H1 (cell line): ENCODE data around the gene DKK1. TPM values are rescaled to one million over a fixed set of nuclear protein-coding genes. Genes with fewer than 3 reads are reported as not detected.

ENCODE experiments used
- CTCF ChIA-PET: fragments of 300-600 bp; sonication (Branson Sonifier 250); formaldehyde crosslinking; loops from one replicate; lab custom pipeline; 2021; ENCODE audit not compliant: partially characterized antibody; lab: Charles Lee
- POLR2A ChIA-PET: fragments of 300-600 bp; sonication (Branson Sonifier 250); formaldehyde crosslinking; loops from one replicate; lab custom pipeline; 2021; ENCODE audit warnings: inconsistent platforms; ENCODE audit not compliant: partially characterized antibody; lab: Charles Lee
- DNase-seq, 2 experiments: peaks; one replicate each; pipeline versions ENCODE4 v3.0.0 to v3.0.0-alpha.2; 2010 to 2022; ENCODE audit warnings: low spot score in 2 of 2, low read depth in 1 of 2, mixed read lengths in 1 of 2
- FAIRE-seq: peaks from 2 replicates; lab custom pipeline; 2011; peaks lifted over from hg19 to GRCh38; lab: Jason Lieb, UNC
- H2AFZ ChIP-seq: 2 replicates; pipeline ENCODE4 v1.8.1; 2012; ENCODE audit warnings: low read length, inconsistent platforms
- H2AK5ac ChIP-seq: 2 replicates; pipeline ENCODE4 v1.6.1; 2013; ENCODE audit warnings: low read depth, low read length
- H2BK120ac ChIP-seq: replicated peaks from 2 replicates; pipeline ENCODE3; 2013; ENCODE audit warnings: low read depth, low read length, inconsistent platforms
- H2BK12ac ChIP-seq: 2 replicates; pipeline ENCODE4 v1.6.1; 2013; ENCODE audit warnings: low read depth, low read length
- H2BK15ac ChIP-seq: 2 replicates; pipeline ENCODE4 v1.6.1; 2013; ENCODE audit warnings: low read length
- H2BK20ac ChIP-seq: 2 replicates; pipeline ENCODE4 v1.6.1; 2013; ENCODE audit warnings: low read length
- H2BK5ac ChIP-seq: 2 replicates; pipeline ENCODE4 v1.6.1; 2013; ENCODE audit warnings: low read depth, low read length
- H3K14ac ChIP-seq: 2 replicates; pipeline ENCODE4 v1.6.1; 2013; ENCODE audit warnings: inconsistent platforms; ENCODE audit not compliant: insufficient read length
- H3K18ac ChIP-seq: 2 replicates; pipeline ENCODE4 v1.6.1; 2013; ENCODE audit warnings: low read length; ENCODE audit errors: extremely low read depth
- H3K23ac ChIP-seq: 2 replicates; pipeline ENCODE4 v1.6.1; 2013; ENCODE audit warnings: inconsistent platforms; ENCODE audit not compliant: insufficient read length
- H3K23me2 ChIP-seq: 2 replicates; pipeline ENCODE4 v1.6.1; 2013; ENCODE audit warnings: low read depth, low read length
- H3K27ac ChIP-seq: 2 replicates; pipeline ENCODE4 v1.6.1; 2011; ENCODE audit warnings: low read depth, low read length, inconsistent platforms
- H3K27me3 ChIP-seq, 4 experiments: replicated peaks in 1 of 4; 1 replicate in 1 of 4; 2 replicates in 3 of 4; pipeline versions ENCODE4 v1.6.1 to v1.8.1; 2011 to 2013; ENCODE audit warnings: low read length in 3 of 4, mild to moderate bottlenecking in 3 of 4, inconsistent platforms in 2 of 4, mixed read lengths in 2 of 4, moderate library complexity in 1 of 4; ENCODE audit not compliant: control insufficient read depth in 3 of 4, insufficient read depth in 3 of 4; ENCODE audit errors: extremely low read depth in 1 of 4
- H3K36me3 ChIP-seq, 4 experiments: 2 replicates each; pipeline versions ENCODE4 v1.6.1 to v1.8.1; 2011 to 2013; ENCODE audit warnings: mild to moderate bottlenecking in 4 of 4, low read length in 3 of 4, moderate library complexity in 2 of 4, control low read depth in 1 of 4, inconsistent platforms in 1 of 4; ENCODE audit not compliant: insufficient read depth in 4 of 4, control insufficient read depth in 2 of 4
- H3K4ac ChIP-seq: replicated peaks from 2 replicates; pipeline ENCODE3; 2013; ENCODE audit warnings: low read length, low read depth, mixed read lengths, inconsistent platforms; ENCODE audit not compliant: insufficient read length
- H3K4me1 ChIP-seq, 4 experiments: replicated peaks in 1 of 4; 1 replicate in 1 of 4; 2 replicates in 3 of 4; pipeline versions ENCODE4 v1.6.1 to v1.8.1; 2011 to 2013; ENCODE audit warnings: low read length in 3 of 4, inconsistent platforms in 2 of 4, mixed read lengths in 1 of 4; ENCODE audit not compliant: insufficient read depth in 4 of 4, control insufficient read depth in 3 of 4
- H3K4me2 ChIP-seq, 2 experiments: 2 replicates each; pipeline versions ENCODE4 v1.6.1 to v1.8.1; 2011 to 2013; ENCODE audit warnings: low read depth in 2 of 2, low read length in 2 of 2, control low read depth in 1 of 2, inconsistent platforms in 1 of 2, mild to moderate bottlenecking in 1 of 2; ENCODE audit not compliant: insufficient read depth in 1 of 2
- H3K4me3 ChIP-seq, 4 experiments: fragments of 200-600, 300-600 bp in 1 of 4; sonication (generic), shearing (Covaris generic), sonication (Bioruptor Twin) in 1 of 4; 2 replicates each; pipeline versions ENCODE4 v1.5.1 to v1.8.1; 2011 to 2016; ENCODE audit warnings: low read length in 4 of 4, low read depth in 3 of 4, control low read depth in 2 of 4, inconsistent platforms in 2 of 4, mild to moderate bottlenecking in 2 of 4, mixed read lengths in 1 of 4, moderate library complexity in 1 of 4; ENCODE audit not compliant: insufficient read depth in 2 of 4; ENCODE audit errors: extremely low read depth in 1 of 4
- H3K56ac ChIP-seq: replicated peaks from 2 replicates; pipeline ENCODE3; 2013; ENCODE audit warnings: low read depth, mild to moderate bottlenecking, mixed read lengths, low read length, inconsistent platforms; ENCODE audit not compliant: insufficient read length
- H3K79me1 ChIP-seq: 2 replicates; pipeline ENCODE4 v1.6.1; 2013; ENCODE audit warnings: low read depth, low read length, control low read depth
- H3K79me2 ChIP-seq, 2 experiments: 2 replicates each; pipeline versions ENCODE4 v1.6.1 to v1.8.1; 2012 to 2013; ENCODE audit warnings: low read length in 2 of 2, mild to moderate bottlenecking in 2 of 2, inconsistent platforms in 1 of 2; ENCODE audit not compliant: insufficient read depth in 2 of 2, control insufficient read depth in 1 of 2
- H3K9ac ChIP-seq, 4 experiments: replicated peaks in 1 of 4; 1 replicate in 1 of 4; 2 replicates in 3 of 4; pipeline versions ENCODE4 v1.6.1 to v1.8.1; 2011 to 2013; ENCODE audit warnings: low read depth in 3 of 4, low read length in 3 of 4, control low read depth in 2 of 4, mild to moderate bottlenecking in 2 of 4, moderate library complexity in 2 of 4, inconsistent platforms in 1 of 4; ENCODE audit errors: extremely low read depth in 1 of 4
- H3K9me3 ChIP-seq, 2 experiments: 2 replicates each; pipeline versions ENCODE4 v1.6.1 to v1.8.1; 2012 to 2013; ENCODE audit warnings: mild to moderate bottlenecking in 2 of 2, moderate library complexity in 2 of 2, control low read depth in 1 of 2, inconsistent platforms in 1 of 2, low read depth in 1 of 2, low read length in 1 of 2, mixed read lengths in 1 of 2; ENCODE audit not compliant: insufficient read depth in 2 of 2
- H4K20me1 ChIP-seq, 2 experiments: replicated peaks in 1 of 2; 2 replicates each; pipeline versions ENCODE3 to v1.8.1; 2011 to 2013; ENCODE audit warnings: inconsistent platforms in 2 of 2, low read length in 2 of 2, mild to moderate bottlenecking in 1 of 2; ENCODE audit not compliant: insufficient read depth in 2 of 2, control insufficient read depth in 1 of 2
- H4K5ac ChIP-seq: 2 replicates; pipeline ENCODE4 v1.6.1; 2013; ENCODE audit warnings: low read length, low read depth, mixed read lengths, inconsistent platforms; ENCODE audit not compliant: insufficient read length
- H4K8ac ChIP-seq: 2 replicates; pipeline ENCODE4 v1.8.0; 2013; ENCODE audit warnings: mild to moderate bottlenecking, moderate library complexity, low read length, inconsistent platforms; ENCODE audit not compliant: insufficient read depth; ENCODE audit errors: extremely low read depth
- H4K91ac ChIP-seq: replicated peaks from 2 replicates; pipeline ENCODE3; 2013; ENCODE audit warnings: low read length, mixed read lengths, inconsistent platforms; ENCODE audit not compliant: insufficient read length
- BCL11A ChIP-seq, 2 experiments: IDR thresholded peaks; one replicate each; pipeline ENCODE4 v1.6.1; 2011; ENCODE audit warnings: low read depth in 2 of 2, low read length in 2 of 2, mild to moderate bottlenecking in 2 of 2
- CHD1 ChIP-seq: IDR thresholded peaks from 2 replicates; pipeline ENCODE4 v1.6.1; 2012; ENCODE audit warnings: low read depth, low read length, improper control_type of control experiment
- POLR2A ChIP-seq, 2 experiments: IDR thresholded peaks; 1 replicate in 1 of 2; 2 replicates in 1 of 2; pipeline ENCODE4 v1.6.1; 2011; ENCODE audit warnings: low read depth in 2 of 2, low read length in 2 of 2, mild to moderate bottlenecking in 2 of 2; ENCODE audit errors: control extremely low read depth in 1 of 2
- SIRT6 ChIP-seq: IDR thresholded peaks from one replicate; pipeline ENCODE4 v1.7.1; 2012; ENCODE audit warnings: low read length, inconsistent platforms
- TAF7 ChIP-seq: optimal IDR thresholded peaks from 2 replicates; pipeline ENCODE3; 2011; ENCODE audit warnings: low read depth, mild to moderate bottlenecking, inconsistent platforms, low read length, moderate library complexity, borderline replicate concordance
- WGBS, 2 experiments: shearing (Covaris generic) in 1 of 2; methylation state at CpG; one replicate each; pipeline versions ENCODE4 v1.1.6 to v1.1.7; 2013 to 2015; ENCODE audit warnings: low lambda C conversion rate in 2 of 2, mixed read lengths in 2 of 2, inconsistent platforms in 1 of 2, low coverage in 1 of 2, missing lambda C conversion rate in 1 of 2; ENCODE audit not compliant: insufficient replicate concordance in 2 of 2, insufficient coverage in 1 of 2, insufficient read length in 1 of 2; ENCODE audit errors: extremely low coverage in 1 of 2, missing lambda C conversion rate in 1 of 2; 5-methylcytosine and 5-hydroxymethylcytosine counted together
- polyA plus RNA-seq, 7 experiments: library from polyadenylated mRNA; depleted of rRNA in 3 of 7; stranded (reverse) in 5 of 7; unstranded in 2 of 7; fragments of >200 nt in 5 of 7; fragments of 200-250 nt in 2 of 7; gene quantifications; 1 replicate in 5 of 7; 2 replicates in 1 of 7; 4 replicates in 1 of 7; pipeline versions ENCODE4 v1.2.1 to v1.2.3, GENCODE V29; 2011 to 2013; ENCODE audit warnings: missing spikeins in 2 of 7, mixed read lengths in 2 of 7
- total RNA-seq: library from RNA; stranded (reverse); fragmentation: NEBNext Ultra II Directional; extraction: Animal tissue kit (Norgen Biotek cat#: 25700); gene quantifications from 2 replicates; pipeline ENCODE4 v1.2.1, GENCODE V29; 2021

Gene DKK1
- total and polyA plus RNA-seq, 2 of the 8 experiments (the other 6 are each of a cell fraction or from before 2014, with no cell fraction given): 0.36 to 0.61 TPM

GRCh38 chr10:52297747-52298146 lies 16.3 kb upstream of the DKK1 start:
- no peak overlapping the region for H3K14ac ChIP-seq
- no peak overlapping the region for H3K56ac ChIP-seq
- no peak overlapping the region for H2BK15ac ChIP-seq
- H3K36me3 ChIP-seq: no peaks in the 10 kb centered on the region
- FAIRE-seq (peak; percentile 24), DNase-seq (no peak)
- no peaks in the 10 kb centered on the region for H3K23me2 ChIP-seq
- ChIA-PET POLR2A (interaction anchor here (0.6 kb wide), 1 partner anchor 155 kb away, joined by 3 read pairs; no protein-coding TSS in a partner anchor), CTCF (interaction anchor here (0.9 kb wide), 1 partner anchor 11 kb away, joined by 5 read pairs; no protein-coding TSS in a partner anchor)
- no peaks in the 10 kb centered on the region for H3K79me2 ChIP-seq
- no peak overlapping the region for H2BK12ac ChIP-seq
- H2AFZ ChIP-seq: no peak overlapping the region
- H3K79me1 ChIP-seq: no peaks in the 10 kb centered on the region
- no peak overlapping the region for H3K4ac ChIP-seq
- TF ChIP-seq BCL11A (IDR thresholded peaks at IDR 0.05; ENCODE audit: low read depth in 2 of 2, low read length in 2 of 2) (no peak), TAF7 (no peak), POLR2A (IDR thresholded peaks at IDR 0.05; ENCODE audit: control extremely low read depth in 1 of 2, low read depth in 2 of 2, low read length in 2 of 2) (no peak), CHD1 (no peak), SIRT6 (no peak)
- no peak overlapping the region for H3K4me2 ChIP-seq
- no peaks in the 10 kb centered on the region for H3K27me3 ChIP-seq
- H3K4me3 ChIP-seq: no peak overlapping the region
- no peak overlapping the region for H2AK5ac ChIP-seq
- no peak overlapping the region for H3K27ac ChIP-seq
- H3K18ac ChIP-seq: no peak overlapping the region
- H2BK20ac ChIP-seq: no peak overlapping the region
- H3K9me3 ChIP-seq: no peaks in the 10 kb centered on the region
- H3K4me1 ChIP-seq: no peaks in the 10 kb centered on the region
- no peak overlapping the region for H4K8ac ChIP-seq
- H2BK120ac ChIP-seq: no peak overlapping the region
- no peak overlapping the region for H2BK5ac ChIP-seq
- no peak overlapping the region for H3K23ac ChIP-seq
- no peaks in the 10 kb centered on the region for H4K20me1 ChIP-seq
- WGBS, 2 experiments: 69% methylated on average over 4 of the region's 4 CpGs; no CpG with 5 or more reads in 1 of the 2 experiments
- H4K91ac ChIP-seq: no peak overlapping the region
- H3K9ac ChIP-seq: no peak overlapping the region
- no peak overlapping the region for H4K5ac ChIP-seq
